NCI-H2196 (cell line): ENCODE results near the gene COMMD10.
"Not testable (repeated sequence)": the region's sequence is repeated elsewhere in the genome, so short reads cannot be mapped to it uniquely, and the experiment has no call there.

Experiments
- DNase-seq: peaks from one replicate; lab custom pipeline; 2025; ENCODE audit not compliant: unreplicated experiment; lab: John Stamatoyannopoulos, UW

COMMD10 gene

DNA sequence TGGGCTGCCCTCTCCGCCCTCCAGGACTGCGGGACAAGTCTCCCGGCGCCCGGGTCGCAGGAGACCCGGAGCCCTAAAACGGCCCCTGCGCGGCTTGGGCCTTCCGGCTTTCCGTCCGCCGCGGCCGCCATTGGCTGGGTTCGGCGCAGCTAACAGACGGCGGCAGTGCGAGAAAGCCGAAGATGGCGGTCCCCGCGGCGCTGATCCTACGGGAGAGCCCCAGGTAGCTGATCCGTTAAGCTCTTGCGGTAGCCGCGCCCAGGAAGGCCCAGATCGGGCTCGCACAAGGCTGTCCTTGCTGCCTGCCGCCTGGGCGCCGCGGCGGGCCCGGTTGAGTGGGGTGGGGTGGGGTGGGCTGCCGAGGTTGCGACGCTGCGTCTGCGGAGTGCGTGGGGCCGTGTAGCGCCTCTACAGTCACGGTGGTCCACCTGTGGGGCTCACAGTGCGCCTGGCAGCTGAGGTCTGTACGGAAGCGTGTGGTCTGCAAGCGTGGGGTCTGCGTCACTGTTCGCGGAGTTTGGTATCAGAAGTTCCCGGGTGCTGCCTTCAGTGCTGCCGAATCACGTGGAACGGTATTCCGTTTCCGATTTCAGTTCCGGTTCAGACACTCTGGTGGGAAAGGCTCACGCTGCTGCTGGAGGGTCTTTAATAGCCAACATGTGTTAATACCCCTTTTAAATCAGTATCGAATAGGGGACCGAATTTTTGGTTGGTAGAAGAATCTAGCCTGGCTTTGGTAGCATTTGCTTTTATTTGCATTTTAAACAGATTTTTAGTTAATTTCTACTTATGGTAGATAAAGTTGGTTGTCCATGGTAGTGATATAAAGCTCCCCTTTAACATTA is at the start of gene COMMD10:
Gene COMMD10 (plus strand): TSS at position 155 of the 845 bp plus-strand sequence.
- peak; percentile 68 for DNase-seq

GRCh38 chr5:116035123-116035522 is 49.7 kb upstream of the COMMD10 start:
- DNase-seq = no peak

DNA sequence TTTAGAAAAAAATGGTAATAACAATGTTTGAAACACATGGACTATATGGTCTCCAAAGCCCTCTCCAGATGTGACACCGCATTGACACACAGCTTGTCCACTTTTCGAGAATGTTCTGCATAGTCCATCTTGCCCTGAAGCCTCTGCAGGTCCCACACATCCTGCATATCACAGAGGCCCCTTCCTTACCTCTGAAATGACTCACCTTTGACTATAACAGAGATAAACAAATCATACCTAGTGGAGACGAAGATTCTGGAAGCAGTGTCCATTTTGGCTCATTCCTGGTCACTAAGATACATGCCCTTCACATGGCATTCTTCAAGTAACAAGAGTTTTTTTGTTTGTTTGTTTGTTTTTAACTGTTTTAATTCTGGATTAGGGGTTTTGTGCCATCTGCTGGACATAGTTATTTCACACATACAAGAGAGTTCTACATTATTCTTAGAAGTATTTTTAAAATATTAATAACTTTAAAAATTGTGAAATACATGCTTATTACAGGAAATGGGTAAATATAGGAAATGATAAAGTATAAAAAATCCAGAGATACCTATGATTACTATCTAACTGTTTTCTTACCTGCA is 47.5 kb upstream of the COMMD10 start:
- DNase-seq = no peak

- DNase-seq = no peak
Measured at GRCh38 chr5:116038817-116039216, 46.0 kb upstream of the COMMD10 start.

DNA sequence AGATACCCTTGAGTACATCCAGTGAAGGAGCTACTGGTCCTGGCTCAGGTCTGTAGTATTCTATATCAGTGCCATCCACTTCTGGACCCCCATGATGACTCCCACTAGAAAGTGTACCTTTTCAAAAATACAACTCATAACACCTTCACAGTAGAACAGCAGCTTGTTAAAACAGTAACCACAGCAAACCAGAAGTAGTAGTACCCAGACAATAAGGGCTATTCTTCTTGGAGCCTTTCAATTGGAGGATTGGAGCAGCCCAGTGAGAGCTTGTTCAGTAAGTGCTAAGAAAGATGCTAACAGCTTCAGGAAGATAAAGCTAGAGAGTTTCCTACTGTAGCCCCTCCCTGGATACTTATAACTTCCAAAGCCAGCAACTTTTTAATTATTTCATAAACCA is 42.5 kb upstream of the COMMD10 start:
- no peak for DNase-seq

GRCh38 chr5:116044073-116044472 is 40.8 kb upstream of the COMMD10 start:
- DNase-seq = no peak

- DNase-seq = no peak
Measured at GRCh38 chr5:116045821-116046220, 39.0 kb upstream of the COMMD10 start.

DNA sequence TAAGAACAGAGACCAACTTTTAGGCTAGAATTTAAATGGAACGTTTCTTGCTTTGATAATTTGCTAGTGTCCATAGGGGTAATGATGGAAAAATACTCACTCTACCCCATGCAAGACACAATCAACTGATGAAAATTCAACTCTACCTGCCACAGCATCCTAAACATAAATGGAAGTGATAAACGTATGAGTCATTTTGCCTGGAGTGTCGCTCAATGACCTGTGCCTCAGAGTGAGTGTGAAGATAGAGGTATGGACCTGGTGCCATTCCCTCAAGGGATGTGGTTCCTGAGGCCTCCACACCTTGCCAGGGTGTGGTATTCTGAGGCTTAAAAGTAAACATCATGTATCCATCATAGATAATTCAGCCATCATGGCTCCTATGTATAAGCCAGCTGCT is 38.6 kb upstream of the COMMD10 start:
- no peak for DNase-seq

- no peak for DNase-seq
Measured at GRCh38 chr5:116046823-116047222, 38.0 kb upstream of the COMMD10 start.

DNA sequence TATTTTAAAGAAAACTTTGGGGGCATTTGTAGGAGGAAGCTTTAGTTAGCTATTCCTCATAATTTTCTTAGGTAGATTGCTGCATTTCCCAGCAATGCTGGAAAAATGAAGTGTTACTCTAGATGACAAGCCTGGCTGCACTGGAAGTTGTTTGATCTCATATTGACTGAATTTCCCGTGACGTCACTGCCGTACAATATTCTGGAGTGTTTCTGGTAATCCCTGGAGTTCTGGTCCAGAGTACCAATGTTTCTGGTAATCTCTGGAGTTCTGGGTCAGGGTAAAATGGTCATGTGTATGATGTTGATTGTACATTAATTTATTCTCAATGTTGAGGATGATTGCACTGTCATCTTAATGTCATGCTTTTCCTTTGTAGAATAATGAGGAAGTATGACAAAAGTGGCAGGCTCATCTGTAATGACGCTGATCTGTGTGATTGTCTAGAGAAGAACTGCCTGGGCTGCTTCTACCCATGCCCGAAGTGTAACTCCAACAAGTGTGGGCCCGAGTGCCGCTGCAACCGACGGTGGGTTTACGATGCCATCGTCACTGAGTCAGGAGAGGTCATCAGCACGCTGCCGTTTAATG is 26.4 kb upstream of the COMMD10 start:
- no peak for DNase-seq

DNA sequence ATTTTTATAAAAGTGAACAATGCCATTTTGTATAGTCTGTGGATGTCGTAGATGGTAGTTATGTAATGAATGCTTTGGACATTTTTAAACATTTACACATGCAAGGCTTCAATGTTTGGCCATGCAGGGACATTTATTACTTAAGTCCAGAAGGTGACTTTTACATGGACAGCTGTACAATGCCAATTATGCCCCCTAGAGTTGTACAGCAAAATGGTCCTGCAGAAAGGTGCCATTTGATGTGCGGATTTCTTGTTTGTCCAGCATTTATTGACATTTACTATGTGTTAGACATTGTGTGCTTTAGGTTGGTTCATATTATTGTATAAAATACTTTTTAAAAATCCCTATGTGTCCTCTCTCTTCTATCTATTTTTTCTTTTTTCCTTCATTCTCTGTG is 22.5 kb upstream of the COMMD10 start:
- no peak for DNase-seq

GRCh38 chr5:116063950-116064349 is 20.9 kb upstream of the COMMD10 start:
- no peak for DNase-seq

DNA sequence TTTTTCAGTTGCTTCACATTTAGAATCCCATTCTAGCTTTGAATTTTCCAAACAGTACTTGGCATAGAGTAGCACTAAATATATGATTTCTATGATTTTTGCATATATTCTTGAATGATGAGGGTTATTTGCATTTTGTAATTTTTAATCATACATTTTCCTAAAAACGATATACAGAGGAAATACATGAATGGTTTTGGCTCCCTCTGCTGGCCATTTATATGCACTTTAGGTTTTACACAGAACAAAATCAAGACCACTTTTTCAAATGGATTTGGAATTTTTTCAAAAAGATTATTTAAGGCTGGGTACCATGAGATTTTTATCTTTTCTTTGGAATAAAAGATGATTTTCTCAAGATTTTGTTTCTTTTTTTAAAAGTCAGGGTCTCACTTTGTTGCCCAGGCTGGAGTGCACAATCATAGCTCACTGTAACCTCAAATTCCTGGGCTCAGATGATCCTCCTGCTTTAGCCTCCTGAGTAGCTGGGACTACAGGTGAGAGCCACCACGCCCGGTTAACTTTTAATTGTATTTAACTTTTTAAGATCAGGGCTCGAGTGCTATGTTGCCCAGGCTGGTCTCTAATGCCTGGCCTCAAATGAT is 16.7 kb upstream of the COMMD10 start:
- DNase-seq = peak; percentile 56

DNA sequence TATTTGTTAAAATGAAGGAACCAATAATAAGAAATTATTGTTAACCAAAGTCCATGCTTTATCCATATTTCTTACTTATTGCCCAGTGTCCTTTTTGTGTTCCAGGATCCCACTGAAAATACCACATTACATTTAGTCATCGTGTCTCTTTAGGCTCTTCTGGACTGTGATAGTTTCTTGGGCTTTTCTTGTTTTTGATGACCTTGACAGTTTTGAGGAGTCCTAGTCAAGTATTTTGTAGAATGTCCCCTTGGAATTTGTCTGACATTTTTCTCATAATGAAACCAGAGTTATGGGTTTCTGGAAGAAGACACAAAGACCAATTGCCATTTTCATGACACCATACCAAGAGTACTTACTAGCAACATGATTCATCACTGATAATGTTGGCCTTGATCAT is 13.6 kb upstream of the COMMD10 start:
- no peak for DNase-seq

- no peak for DNase-seq
Measured at GRCh38 chr5:116075191-116075831, 9.5 kb upstream of the COMMD10 start.

DNA sequence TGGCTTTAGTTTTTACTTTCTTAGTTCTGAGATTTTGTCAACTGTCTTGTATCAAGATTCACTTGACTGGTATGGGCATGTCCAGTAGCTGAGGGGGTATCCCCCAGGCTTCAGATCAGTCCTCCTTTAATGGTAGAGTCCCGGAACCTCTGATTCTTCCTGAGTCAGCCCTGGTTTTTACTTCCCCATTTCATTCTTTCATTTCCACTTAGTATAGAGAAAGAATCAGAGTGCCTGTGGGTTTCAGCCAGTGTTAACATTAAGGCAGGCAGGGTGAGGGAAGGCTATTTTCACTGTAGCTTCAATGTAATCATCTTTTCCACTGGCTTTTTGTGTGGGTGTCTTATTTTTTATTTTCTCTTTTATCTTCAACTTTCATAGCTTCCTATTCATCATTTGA is 8.3 kb upstream of the COMMD10 start:
- DNase-seq = no peak

DNA sequence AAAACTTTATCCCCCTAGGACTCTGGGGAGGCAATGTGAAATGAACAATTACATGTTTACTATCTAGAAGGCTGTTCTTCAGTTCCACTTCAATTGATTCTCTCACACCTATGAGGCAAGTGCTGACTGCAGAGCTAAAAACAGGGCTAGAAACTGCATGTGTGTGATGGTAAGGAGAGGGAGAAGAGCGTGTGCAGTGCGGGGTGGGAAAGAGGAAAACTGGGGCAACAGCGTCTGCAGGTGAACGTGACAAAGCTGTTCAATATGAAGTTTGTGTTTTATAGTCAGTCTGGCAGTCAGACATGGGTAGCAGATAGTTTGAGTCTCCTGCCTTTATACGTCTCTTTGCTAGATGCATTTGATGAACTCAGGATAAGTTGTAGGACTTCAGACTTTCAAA is 6.6 kb upstream of the COMMD10 start:
- no peak for DNase-seq

DNA sequence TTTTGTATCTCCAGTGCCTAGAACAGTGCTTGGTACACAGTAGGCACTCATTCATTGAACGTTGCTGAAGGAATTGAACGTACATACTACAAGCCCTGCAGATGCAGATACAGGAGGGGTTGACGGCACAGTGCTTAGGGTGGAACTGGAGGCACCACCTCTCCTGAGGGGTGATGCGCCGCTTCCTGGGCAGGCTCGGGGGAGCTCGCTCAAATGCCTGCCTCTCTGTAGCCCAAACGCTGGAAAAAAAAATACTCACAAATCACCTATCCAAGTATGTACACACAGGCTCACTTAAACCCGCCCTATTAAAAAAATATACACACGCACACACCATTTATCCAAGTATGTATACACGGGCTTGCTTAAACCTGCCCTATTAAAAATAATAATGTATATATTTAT is 536 bp upstream of the COMMD10 start:
- DNase-seq = no peak

- not testable (repeated sequence) for DNase-seq
Measured at GRCh38 chr5:116086309-116086708, 1.5 kb downstream of the COMMD10 start.

DNA sequence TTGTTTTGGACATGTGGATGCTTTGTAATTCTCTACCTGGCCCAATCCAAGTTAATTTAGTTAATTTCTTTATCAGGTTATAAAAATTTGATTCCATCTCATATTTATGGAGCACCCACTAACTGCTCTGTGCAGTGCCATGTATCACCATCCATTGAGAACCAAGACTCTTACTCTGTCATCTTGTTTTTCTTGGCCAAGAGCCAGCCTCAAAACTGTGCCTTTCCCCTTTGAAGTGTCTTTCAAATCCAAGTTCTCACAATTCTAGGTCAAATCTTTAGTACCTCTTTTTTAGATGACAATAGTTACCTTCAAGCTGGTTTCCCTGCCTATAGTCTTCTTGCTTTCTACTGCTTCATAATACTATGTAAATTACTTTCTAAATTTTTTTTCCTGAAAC is 3.2 kb downstream of the COMMD10 start:
- DNase-seq = no peak

- no peak for DNase-seq
Measured at GRCh38 chr5:116090302-116090701, 5.5 kb downstream of the COMMD10 start.
